Stimulated activated naive CD8-positive, alpha-beta T cell treated with anti-CD3 and anti-CD28 coated beads, Interleukin-15, amount 100 ng/mL, for 72 hours (primary cell): Measurements from ENCODE around the gene SYT9.
A peak's percentile ranks its signal among the peaks of the same experiment; 100 is the strongest.
"Not testable (repeated sequence)": the region's sequence is repeated elsewhere in the genome, so short reads cannot be mapped to it uniquely, and the experiment has no call there.

Experiments used
- ATAC-seq: fragments of 150-1000 bp; cut with Tn5 transposase; 2 replicates; pipeline ENCODE4 v1.10.0; 2021; ENCODE audit warnings: mild to moderate bottlenecking, moderate library complexity
- DNase-seq, 2 donors: peaks; one replicate each; pipeline ENCODE4 v3.0.0; 2021 to 2022
- H3K27ac Mint-ChIP-seq, 2 donors: one replicate each; pipeline ENCODE4 v1.8.0; 2022; ENCODE audit warnings: mild to moderate bottlenecking in 2 of 2, mixed read lengths in 2 of 2, moderate library complexity in 2 of 2
- H3K27me3 Mint-ChIP-seq: one replicate; pipeline ENCODE4 v1.8.0; 2022; ENCODE audit warnings: mixed read lengths
- H3K4me1 Mint-ChIP-seq: one replicate; pipeline ENCODE4 v1.8.0; 2022; ENCODE audit warnings: mild to moderate bottlenecking, mixed read lengths
- H3K4me3 Mint-ChIP-seq, 2 donors: one replicate each; pipeline ENCODE4 v1.8.0; 2022; ENCODE audit warnings: mild to moderate bottlenecking in 2 of 2, mixed read lengths in 2 of 2, moderate library complexity in 1 of 2
- H3K9me3 Mint-ChIP-seq, 2 donors: one replicate each; pipeline ENCODE4 v1.8.0; 2022; ENCODE audit warnings: mixed read lengths in 2 of 2

The SYT9 gene

DNA sequence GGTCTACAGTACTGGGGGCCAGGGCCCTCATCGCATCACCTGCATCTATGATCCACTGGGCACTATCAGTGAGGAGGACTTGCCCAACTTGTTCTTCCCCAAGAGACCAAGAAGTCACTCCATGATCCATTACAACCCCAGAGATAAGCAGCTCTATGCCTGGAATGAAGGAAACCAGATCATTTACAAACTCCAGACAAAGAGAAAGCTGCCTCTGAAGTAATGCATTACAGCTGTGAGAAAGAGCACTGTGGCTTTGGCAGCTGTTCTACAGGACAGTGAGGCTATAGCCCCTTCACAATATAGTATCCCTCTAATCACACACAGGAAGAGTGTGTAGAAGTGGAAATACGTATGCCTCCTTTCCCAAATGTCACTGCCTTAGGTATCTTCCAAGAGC lies 258.3 kb downstream of the SYT9 start:
- ATAC-seq (no peak), DNase-seq (no peak)
- no peaks in the 10 kb centered on the region for H3K9me3 Mint-ChIP-seq
- peaks cover 19% of the 10 kb centered on the region for H3K4me1 Mint-ChIP-seq
- no peak overlapping the region for H3K27ac Mint-ChIP-seq
- H3K4me3 Mint-ChIP-seq, result no peak overlapping the region
- no peaks in the 10 kb centered on the region for H3K27me3 Mint-ChIP-seq

DNA sequence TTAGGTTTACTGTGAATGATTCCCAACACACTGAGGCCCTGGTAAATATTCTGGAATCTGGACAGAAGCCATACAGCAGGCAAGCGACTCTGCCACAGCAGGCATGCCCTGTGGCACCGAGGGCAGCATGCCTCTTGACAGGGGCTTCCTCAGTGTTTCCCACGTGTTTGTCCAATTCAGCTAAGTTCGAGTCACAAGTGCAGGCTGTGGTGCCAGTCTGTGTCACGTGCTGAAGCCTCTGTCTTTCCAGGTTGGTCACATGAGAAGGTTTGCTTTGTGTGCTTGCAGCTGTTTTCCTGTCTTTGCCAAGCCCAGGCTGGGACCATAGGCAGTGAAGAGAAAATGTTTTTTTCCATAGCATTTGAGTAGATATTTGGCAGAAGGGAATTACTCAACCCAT lies 259.7 kb downstream of the SYT9 start:
- H3K27me3 Mint-ChIP-seq, result no peaks in the 10 kb centered on the region
- no peak overlapping the region for H3K27ac Mint-ChIP-seq
- DNase-seq (no peak), ATAC-seq (no peak)
- peaks cover 33% of the 10 kb centered on the region for H3K4me1 Mint-ChIP-seq
- no peaks in the 10 kb centered on the region for H3K9me3 Mint-ChIP-seq
- no peak overlapping the region for H3K4me3 Mint-ChIP-seq

DNA sequence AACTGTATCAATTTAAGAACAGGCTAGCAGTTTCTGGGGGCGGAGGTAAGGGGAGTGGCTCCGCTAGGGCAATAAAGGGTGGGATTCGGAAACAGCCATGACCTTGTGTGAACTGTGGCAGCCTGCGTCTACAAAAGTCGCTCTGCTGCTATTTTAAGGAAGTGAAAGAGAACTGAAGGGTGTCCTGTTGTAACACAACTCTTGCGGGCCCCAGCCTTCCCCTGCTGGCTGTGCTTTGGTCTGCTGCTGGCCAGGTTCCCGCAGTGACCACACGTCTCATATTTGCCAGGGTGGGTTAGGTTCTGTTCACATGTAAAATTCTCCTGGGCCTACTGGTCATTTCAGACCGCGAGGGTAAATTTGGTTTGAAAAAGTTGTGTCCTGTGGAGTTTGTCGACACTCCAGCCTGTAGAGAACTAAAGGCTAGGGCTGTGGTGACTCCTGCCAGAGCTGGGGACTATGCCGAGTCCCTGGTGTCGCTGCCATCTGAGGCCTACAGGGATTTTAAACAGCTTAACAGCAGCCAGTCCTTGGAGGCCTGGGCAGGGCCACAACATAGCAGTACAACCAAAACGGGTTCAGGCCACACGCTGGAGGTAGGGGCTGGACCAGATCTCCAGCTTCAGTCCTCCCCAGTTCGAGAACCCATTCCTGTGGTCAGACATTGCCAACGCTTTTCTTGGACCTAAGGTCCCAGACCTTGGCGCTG lies 261.0 kb downstream of the SYT9 start:
- DNase-seq, result peak; percentile 29 to 39

DNA sequence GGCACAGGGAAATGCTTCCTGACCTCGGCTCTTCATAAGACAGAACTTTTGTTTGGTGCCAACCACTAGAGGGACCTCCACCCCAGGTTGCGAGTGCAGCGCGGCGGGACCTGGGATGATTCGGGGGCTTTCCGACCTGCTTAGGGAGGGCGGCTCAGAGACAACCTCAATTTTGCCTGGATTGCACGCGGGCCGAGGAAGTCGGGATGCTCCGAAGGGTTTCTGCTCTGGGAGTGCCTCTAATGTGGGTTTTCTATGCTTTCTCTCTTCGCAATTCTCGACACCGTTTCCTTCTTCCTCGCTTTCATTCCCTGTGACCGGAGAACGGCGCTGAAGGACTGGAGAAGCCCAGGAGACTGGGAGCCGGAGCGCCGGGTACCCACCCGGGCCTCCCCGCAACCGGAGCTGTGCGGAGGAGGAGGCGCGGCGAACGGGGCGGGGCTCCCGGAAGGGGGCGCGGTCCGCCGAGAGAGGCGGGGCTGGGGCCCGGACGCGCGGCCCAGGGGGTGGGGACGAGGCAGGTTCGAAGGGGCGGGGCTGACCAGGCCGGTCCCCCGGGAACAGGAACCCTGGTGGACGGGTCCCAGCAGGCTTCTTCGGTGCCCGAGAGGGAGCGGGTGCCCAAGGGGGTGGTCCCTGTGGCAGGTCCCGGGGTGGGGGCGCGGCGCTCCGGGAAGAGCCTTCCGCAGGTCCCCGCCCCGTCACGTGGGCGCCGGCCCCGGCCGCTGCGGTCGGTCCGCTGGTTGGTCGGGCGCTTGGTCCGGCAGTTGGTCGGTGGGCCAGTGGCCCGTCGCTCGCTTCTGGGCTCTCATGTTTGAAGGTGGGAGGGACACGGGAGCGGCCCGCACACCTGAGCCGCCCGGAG lies 261.8 kb downstream of the SYT9 start, which contains the start of gene PPFIBP2:
PPFIBP2 (plus strand) TSS at position 766 of the 865 bp plus-strand sequence. CDS start 35,477 bp downstream, outside the sequence.
- Mint-ChIP-seq H3K27ac (peak within 1 kb of the TSS; percentile 96 to 97), H3K4me3 (peak within 1 kb of the TSS; percentile 74 to 91), H3K9me3 (peaks cover 0 to 4% of the 10 kb centered on the region in 2 donors), H3K4me1 (peaks cover 52% of the 10 kb centered on the region), H3K27me3 (no peaks in the 10 kb centered on the region)
- peak; percentile 85 to 86 for DNase-seq
- peak; percentile 89 for ATAC-seq

More for the DNA sequence above, 261.0 kb downstream of the SYT9 start:
- ATAC-seq, result peak; percentile 56
- no peaks in the 10 kb centered on the region for H3K27me3 Mint-ChIP-seq
- no peaks in the 10 kb centered on the region for H3K9me3 Mint-ChIP-seq
- peaks cover 45% of the 10 kb centered on the region for H3K4me1 Mint-ChIP-seq
- H3K27ac Mint-ChIP-seq, result peak overlapping the region; percentile 96 to 97
- peak overlapping the region; percentile 74 to 91 for H3K4me3 Mint-ChIP-seq

DNA sequence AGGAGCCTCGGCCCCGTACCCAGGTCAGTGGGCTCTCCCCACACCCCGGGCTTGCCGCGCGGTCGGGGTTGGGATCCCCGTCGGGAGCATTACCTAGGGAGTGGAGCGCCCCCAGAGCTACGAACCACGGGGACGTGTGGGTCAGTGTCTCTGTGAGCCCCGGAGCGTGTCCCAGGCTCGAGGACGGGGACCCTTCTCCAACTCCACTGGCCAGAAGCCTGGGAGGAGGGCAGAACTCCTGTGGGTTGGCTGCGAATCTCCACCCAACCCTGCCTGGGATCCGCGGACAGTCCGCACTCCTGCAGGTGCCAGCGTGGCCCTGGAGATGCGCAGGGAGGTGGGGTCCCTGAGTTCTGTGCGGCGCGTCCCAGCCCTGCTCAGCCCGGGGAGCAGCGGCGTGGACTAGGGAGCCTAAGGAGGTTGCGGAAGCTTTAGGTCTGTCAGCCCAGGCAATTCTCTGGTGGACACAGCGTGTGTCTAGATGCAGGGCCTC lies 262.4 kb downstream of the SYT9 start:
- Mint-ChIP-seq H3K27ac (peak overlapping the region in 1 of 2 donors; percentile 28), H3K4me1 (peaks cover 59% of the 10 kb centered on the region), H3K4me3 (peak overlapping the region; percentile 74 to 91), H3K9me3 (peaks cover 0 to 11% of the 10 kb centered on the region in 2 donors), H3K27me3 (no peaks in the 10 kb centered on the region)
- ATAC-seq (peak; percentile 61), DNase-seq (peak in 1 of 2 donors; percentile 28)

DNA sequence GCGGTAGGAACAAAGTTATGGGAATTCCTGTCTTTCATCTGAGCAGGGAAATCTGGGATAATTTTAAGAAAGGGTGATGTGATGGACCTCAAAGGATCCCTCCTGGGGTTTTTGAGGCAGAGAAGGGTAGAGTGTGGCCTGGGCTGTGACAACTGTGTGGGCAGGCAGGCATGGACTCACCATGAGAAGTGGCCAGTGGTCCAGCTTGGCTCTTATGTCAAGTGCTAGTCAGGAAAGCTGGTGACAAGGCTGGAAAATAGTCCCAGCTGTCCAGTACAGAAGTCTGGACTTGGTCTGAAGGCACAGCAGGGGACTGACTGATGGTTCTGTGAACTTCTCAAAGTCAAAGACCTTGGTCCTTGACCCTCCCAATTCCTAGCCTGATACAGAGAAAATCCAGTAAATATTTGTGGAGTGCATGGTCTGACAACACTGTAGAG lies 263.8 kb downstream of the SYT9 start:
- no peak for ATAC-seq
- Mint-ChIP-seq H3K27me3 (no peaks in the 10 kb centered on the region), H3K4me1 (peaks cover 62% of the 10 kb centered on the region), H3K4me3 (peak overlapping the region; percentile 21 to 74), H3K27ac (no peak overlapping the region), H3K9me3 (peaks cover 0 to 12% of the 10 kb centered on the region in 2 donors)
- no peak for DNase-seq

DNA sequence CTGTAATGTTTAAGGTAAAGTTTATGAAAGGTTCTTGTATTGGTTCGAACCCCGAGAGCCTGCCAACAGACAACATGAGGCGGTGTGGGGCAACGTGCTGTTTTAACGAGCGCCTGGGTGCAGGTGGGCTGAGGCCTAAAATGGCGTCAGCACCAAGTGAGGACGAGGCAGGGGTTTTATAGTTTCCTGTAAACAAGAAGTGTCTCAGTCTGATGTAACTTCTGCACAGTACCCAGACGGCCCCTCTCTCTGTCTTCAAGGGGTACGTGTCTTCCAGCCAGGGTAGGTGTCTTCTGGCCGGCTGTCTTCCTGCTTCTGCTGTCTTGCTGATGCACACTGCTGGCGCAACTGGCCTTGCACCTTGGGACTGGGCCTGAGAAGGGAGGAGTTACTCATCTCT lies 264.8 kb downstream of the SYT9 start:
- H3K4me3 Mint-ChIP-seq, result peak overlapping the region; percentile 21 to 74

DNA sequence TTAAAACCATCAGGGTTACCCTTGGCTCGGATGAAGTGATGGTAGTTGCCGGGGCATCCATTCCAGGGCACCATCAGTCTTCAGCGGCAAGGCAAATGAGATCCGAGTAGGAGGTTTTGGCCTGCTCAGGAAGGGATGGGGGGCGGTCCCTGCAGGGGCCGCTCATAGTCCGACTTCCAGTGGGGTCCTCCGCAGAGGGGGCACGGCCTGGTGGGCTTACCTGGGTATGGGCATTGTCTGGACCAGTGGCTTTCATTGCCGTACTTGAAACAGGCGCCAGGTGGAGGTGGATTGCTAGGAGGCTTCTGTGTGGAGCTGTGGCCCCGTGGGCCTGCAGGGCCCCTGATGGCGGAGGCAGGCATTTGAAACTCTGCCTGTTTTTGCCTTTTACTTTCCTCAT lies 266.0 kb downstream of the SYT9 start:
- Mint-ChIP-seq H3K27ac (peak overlapping the region in 1 of 2 donors; percentile 43), H3K4me3 (peak overlapping the region in 1 of 2 donors; percentile 22)
- not testable (repeated sequence) for DNase-seq

More for the DNA sequence above, 264.8 kb downstream of the SYT9 start:
- Mint-ChIP-seq H3K9me3 (peaks cover 0 to 12% of the 10 kb centered on the region in 2 donors), H3K4me1 (peaks cover 58% of the 10 kb centered on the region), H3K27ac (peak overlapping the region; percentile 95 to 96), H3K27me3 (no peaks in the 10 kb centered on the region)
- ATAC-seq, result no peak
- peak in 1 of 2 donors; percentile 32 for DNase-seq

More for the DNA sequence above, 266.0 kb downstream of the SYT9 start:
- Mint-ChIP-seq H3K4me1 (peaks cover 45% of the 10 kb centered on the region), H3K9me3 (peaks cover 0 to 12% of the 10 kb centered on the region in 2 donors)
- ATAC-seq, H3K27me3 Mint-ChIP-seq: not testable (repeated sequence)
